GM19099 (cell line): Measurements from ENCODE around the gene LDAH.

ENCODE experiments used
- POLR2A ChIP-seq: IDR thresholded peaks from 3 replicates; pipeline ENCODE4 v1.6.1; 2011; ENCODE audit warnings: low read depth; ENCODE audit not compliant: insufficient read length; ENCODE audit errors: extremely low read depth

LDAH gene

DNA sequence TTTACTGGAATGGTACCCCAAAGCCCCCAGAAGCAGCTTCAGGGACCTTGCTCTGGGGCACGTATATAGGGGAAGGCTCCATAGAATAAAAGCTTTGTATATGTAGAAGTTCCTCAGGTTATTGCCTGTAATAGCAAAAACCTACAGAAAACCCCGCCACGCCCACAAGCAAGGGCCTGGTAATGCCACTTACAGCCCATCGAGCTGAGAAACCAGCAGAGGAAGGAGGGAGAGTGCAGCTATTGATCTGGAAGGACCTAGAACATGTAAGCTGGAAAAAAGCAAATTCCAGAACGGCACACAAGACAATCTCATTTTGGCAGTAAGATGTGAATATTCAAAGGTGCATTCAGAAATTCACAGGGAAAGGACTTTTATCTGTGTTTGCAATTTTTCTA lies 187.8 kb downstream of the LDAH start:
- no peak for TF ChIP-seq POLR2A

DNA sequence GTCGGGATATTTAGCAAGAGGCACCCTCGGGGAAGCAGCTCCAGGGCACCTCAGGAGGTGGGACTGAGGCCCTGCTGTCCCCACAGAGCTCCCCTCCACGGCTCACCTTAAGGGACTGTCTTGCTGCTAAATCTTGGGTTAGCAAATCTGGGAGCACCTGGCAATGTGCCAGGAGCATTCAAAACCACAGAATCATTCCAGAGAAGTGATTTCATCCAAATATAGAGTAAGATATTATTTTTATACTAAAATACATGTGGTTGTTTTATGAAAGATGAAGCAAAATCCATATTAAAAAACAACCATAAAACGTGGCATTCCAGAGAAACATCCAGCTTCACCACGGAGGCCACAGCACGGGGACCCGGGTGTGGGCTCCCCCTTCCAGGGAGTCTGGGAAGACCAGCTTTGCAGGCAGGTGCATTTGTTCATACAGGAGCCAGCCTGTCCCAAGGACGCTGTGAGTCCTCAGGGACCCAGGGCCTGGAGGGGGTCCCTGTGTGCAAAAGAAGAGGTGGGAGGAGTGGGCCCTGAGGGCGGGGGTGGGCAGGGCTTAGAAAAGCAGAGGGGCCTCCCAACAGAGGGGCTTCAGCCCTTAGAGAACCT lies 188.3 kb downstream of the LDAH start:
- no peak for TF ChIP-seq POLR2A
